ENCODE measurements around the gene SURF1.

DNA sequence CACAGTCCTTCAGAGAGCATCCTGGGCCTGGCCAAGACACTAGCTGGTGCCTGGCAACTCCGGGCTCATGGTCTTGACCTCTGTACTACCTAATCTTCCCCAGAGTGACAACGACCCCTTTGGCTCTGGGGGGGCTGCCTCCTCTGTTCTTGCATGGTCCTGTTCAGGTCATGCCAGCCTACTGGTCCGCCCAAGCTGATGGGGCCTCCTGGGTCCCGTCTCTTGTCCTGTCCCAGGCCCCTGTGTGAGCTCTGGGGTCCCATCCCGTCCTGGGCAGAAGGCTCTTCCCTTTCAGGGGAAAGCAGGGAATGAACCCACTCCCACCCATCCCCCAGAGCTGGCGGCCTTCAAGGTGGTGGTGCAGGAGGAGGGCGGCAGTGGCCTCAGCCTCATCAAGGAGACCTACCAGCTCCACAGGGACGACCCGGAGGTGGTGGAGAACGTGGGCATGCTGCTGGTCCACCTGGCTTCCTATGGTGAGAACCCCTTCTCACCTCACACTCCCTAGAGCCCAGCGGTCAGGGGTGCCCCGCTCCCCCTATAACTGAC is 48.2 kb upstream of the SURF1 start:
- TF ChIP-seq, protein P1, sequence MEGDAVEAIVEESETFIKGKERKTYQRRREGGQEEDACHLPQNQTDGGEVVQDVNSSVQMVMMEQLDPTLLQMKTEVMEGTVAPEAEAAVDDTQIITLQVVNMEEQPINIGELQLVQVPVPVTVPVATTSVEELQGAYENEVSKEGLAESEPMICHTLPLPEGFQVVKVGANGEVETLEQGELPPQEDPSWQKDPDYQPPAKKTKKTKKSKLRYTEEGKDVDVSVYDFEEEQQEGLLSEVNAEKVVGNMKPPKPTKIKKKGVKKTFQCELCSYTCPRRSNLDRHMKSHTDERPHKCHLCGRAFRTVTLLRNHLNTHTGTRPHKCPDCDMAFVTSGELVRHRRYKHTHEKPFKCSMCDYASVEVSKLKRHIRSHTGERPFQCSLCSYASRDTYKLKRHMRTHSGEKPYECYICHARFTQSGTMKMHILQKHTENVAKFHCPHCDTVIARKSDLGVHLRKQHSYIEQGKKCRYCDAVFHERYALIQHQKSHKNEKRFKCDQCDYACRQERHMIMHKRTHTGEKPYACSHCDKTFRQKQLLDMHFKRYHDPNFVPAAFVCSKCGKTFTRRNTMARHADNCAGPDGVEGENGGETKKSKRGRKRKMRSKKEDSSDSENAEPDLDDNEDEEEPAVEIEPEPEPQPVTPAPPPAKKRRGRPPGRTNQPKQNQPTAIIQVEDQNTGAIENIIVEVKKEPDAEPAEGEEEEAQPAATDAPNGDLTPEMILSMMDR (IDR thresholded peaks at IDR 0.05), result no peak
- TF ChIP-seq, protein P2, sequence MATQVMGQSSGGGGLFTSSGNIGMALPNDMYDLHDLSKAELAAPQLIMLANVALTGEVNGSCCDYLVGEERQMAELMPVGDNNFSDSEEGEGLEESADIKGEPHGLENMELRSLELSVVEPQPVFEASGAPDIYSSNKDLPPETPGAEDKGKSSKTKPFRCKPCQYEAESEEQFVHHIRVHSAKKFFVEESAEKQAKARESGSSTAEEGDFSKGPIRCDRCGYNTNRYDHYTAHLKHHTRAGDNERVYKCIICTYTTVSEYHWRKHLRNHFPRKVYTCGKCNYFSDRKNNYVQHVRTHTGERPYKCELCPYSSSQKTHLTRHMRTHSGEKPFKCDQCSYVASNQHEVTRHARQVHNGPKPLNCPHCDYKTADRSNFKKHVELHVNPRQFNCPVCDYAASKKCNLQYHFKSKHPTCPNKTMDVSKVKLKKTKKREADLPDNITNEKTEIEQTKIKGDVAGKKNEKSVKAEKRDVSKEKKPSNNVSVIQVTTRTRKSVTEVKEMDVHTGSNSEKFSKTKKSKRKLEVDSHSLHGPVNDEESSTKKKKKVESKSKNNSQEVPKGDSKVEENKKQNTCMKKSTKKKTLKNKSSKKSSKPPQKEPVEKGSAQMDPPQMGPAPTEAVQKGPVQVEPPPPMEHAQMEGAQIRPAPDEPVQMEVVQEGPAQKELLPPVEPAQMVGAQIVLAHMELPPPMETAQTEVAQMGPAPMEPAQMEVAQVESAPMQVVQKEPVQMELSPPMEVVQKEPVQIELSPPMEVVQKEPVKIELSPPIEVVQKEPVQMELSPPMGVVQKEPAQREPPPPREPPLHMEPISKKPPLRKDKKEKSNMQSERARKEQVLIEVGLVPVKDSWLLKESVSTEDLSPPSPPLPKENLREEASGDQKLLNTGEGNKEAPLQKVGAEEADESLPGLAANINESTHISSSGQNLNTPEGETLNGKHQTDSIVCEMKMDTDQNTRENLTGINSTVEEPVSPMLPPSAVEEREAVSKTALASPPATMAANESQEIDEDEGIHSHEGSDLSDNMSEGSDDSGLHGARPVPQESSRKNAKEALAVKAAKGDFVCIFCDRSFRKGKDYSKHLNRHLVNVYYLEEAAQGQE (IDR thresholded peaks at IDR 0.05; ENCODE audit: insufficient read depth in 1 of 2, low read depth in 2 of 2, low read length in 1 of 2), result no peak
- no peak for TF ChIP-seq POLR2AphosphoS5 (IDR thresholded peaks at IDR 0.05; ENCODE audit: low read depth, low read length)
